HepG2 (cell line): ENCODE data around the gene SOCS3. TPM values are rescaled to one million over a fixed set of nuclear protein-coding genes. Genes with fewer than 3 reads are reported as not detected.

ENCODE experiments used
- ATAC-seq: fragments of 200-7000 bp; cut with Tn5 transposase; 3 replicates; pipeline ENCODE4 v1.9.1; 2020; ENCODE audit warnings: mild to moderate bottlenecking, moderate library complexity
- BruUV-seq: library from RNA; stranded (reverse); fragments of 400-500 nt; replicated peaks from 2 replicates; lab custom pipeline; 2021; lab: Mats Ljungman, UMichigan
- CTCF ChIA-PET: fragments of 300-600 bp; formaldehyde crosslinking; extraction: SDS; loops from one replicate; lab custom pipeline; 2021; ENCODE audit warnings: low total read pairs, inconsistent platforms, low intra/inter-chr PET ratio; lab: Yijun Ruan, JAX
- POLR2A ChIA-PET: fragments of 350-600 bp; sonication (Branson Sonifier 250); formaldehyde crosslinking; loops from one replicate; lab custom pipeline; 2020; ENCODE audit warnings: antibody characterized with exemption, inconsistent platforms; lab: Yijun Ruan, JAX
- DNase-seq: peaks from one replicate; pipeline ENCODE4 v3.0.0-alpha.2; 2015; ENCODE audit warnings: low spot score
- FAIRE-seq: peaks from 3 replicates; lab custom pipeline; 2011; peaks lifted over from hg19 to GRCh38; lab: Jason Lieb, UNC
- H2AFZ ChIP-seq: one replicate; pipeline ENCODE4 v1.6.1; 2011; ENCODE audit warnings: low read length, inconsistent platforms
- H3K27ac ChIP-seq: fragments of 300-600 bp; 3 replicates; pipeline ENCODE4 v1.8.0; 2011; ENCODE audit warnings: mixed run types, mild to moderate bottlenecking, mixed read lengths, low read length, inconsistent platforms; ENCODE audit not compliant: insufficient read depth; ENCODE audit errors: extremely low read length
- H3K27me3 ChIP-seq, 2 experiments: fragments of 200-600 bp in 1 of 2; 2 replicates in 1 of 2; 3 replicates in 1 of 2; pipeline versions ENCODE4 v1.6.0 to v1.8.0; 2011; ENCODE audit warnings: low read length in 2 of 2, mild to moderate bottlenecking in 2 of 2, moderate library complexity in 2 of 2, inconsistent platforms in 1 of 2; ENCODE audit not compliant: insufficient read depth in 2 of 2, control insufficient read depth in 1 of 2
- H3K36me3 ChIP-seq, 2 experiments: fragments of 200-600 bp in 1 of 2; replicated peaks in 1 of 2; 2 replicates in 1 of 2; 3 replicates in 1 of 2; pipeline versions ENCODE4 v1.5.1 to v1.8.0; 2011; ENCODE audit warnings: low read length in 2 of 2, inconsistent platforms in 1 of 2; ENCODE audit not compliant: insufficient read depth in 2 of 2, control insufficient read depth in 1 of 2
- H3K4me1 ChIP-seq: 2 replicates; pipeline ENCODE4 v1.5.1; 2012; ENCODE audit warnings: low read length, inconsistent platforms; ENCODE audit not compliant: insufficient read depth
- H3K4me2 ChIP-seq: 2 replicates; pipeline ENCODE4 v1.6.0; 2011; ENCODE audit warnings: low read depth, low read length, inconsistent platforms
- H3K4me3 ChIP-seq, 3 experiments: fragments of 200-600 bp in 1 of 3; sonication (generic), shearing (Covaris generic) in 1 of 3; replicated peaks in 1 of 3; 2 replicates each; pipeline ENCODE4 v1.5.1; 2011 to 2016; ENCODE audit warnings: low read length in 3 of 3, inconsistent platforms in 2 of 3, low read depth in 2 of 3, mild to moderate bottlenecking in 2 of 3, control low read depth in 1 of 3, mixed read lengths in 1 of 3; ENCODE audit not compliant: insufficient read depth in 1 of 3
- H3K79me2 ChIP-seq: one replicate; pipeline ENCODE4 v1.6.1; 2011; ENCODE audit warnings: low read length, inconsistent platforms; ENCODE audit not compliant: insufficient read depth
- H3K9ac ChIP-seq: 2 replicates; pipeline ENCODE4 v1.6.0; 2011; ENCODE audit warnings: mild to moderate bottlenecking, low read depth, low read length, inconsistent platforms; ENCODE audit not compliant: insufficient read depth
- H3K9me3 ChIP-seq: 2 replicates; pipeline ENCODE4 v1.5.1; 2012; ENCODE audit warnings: mild to moderate bottlenecking, low read length
- H4K20me1 ChIP-seq: 2 replicates; pipeline ENCODE4 v1.6.0; 2011; ENCODE audit warnings: inconsistent platforms, mild to moderate bottlenecking, low read length, moderate library complexity; ENCODE audit not compliant: insufficient read depth
- HNRNPLL ChIP-seq: fragments of 200-400 bp; formaldehyde crosslinking; IDR thresholded peaks from 2 replicates; pipeline ENCODE4 v1.6.1; 2017; ENCODE audit warnings: mild to moderate bottlenecking, low read depth, low read length; ENCODE audit not compliant: poor library complexity, severe bottlenecking
- MAF1 ChIP-seq: sonication (generic); formaldehyde crosslinking; IDR thresholded peaks from 2 replicates; pipeline ENCODE4 v1.5.0; 2020; ENCODE audit warnings: missing genetic modification reagents, borderline replicate concordance
- MIXL1 ChIP-seq: IDR thresholded peaks from 2 replicates; pipeline ENCODE4 v1.6.1; 2016
- PCBP2 ChIP-seq: fragments of 200-400 bp; formaldehyde crosslinking; optimal IDR thresholded peaks from 2 replicates; pipeline ENCODE3; 2018; ENCODE audit warnings: low read length, low read depth; ENCODE audit not compliant: poor library complexity, severe bottlenecking
- PITX1 ChIP-seq: sonication (generic); formaldehyde crosslinking; IDR thresholded peaks from 2 replicates; pipeline ENCODE4 v1.5.1; 2020; ENCODE audit warnings: mild to moderate bottlenecking, missing genetic modification reagents
- ZNF598 ChIP-seq: sonication (generic); formaldehyde crosslinking; IDR thresholded peaks from 2 replicates; pipeline ENCODE4 v1.5.1; 2020; ENCODE audit warnings: mild to moderate bottlenecking, missing genetic modification reagents, borderline replicate concordance
- ZNF75D ChIP-seq: sonication (generic); formaldehyde crosslinking; IDR thresholded peaks from 2 replicates; pipeline ENCODE4 v1.8.1; 2023; ENCODE audit warnings: missing genetic modification reagents, mild to moderate bottlenecking, borderline replicate concordance
- WGBS: methylation state at CpG from one replicate; pipeline ENCODE4 v1.1.6; 2017; ENCODE audit warnings: low lambda C conversion rate; 5-methylcytosine and 5-hydroxymethylcytosine counted together
- in situ Hi-C: cut with HindIII; loops from 2 replicates; pipeline ENCODE4 v1.10.0; 2017; ENCODE audit warnings: low pct_unique_long_range_greater_than_20kb; ENCODE audit not compliant: extremely low pct_ligation_motif_present
- intact Hi-C: fragments of 100-400 bp; cut with micrococcal nuclease; formaldehyde crosslinking; loops from one replicate; pipeline ENCODE4 v1.10.0; 2022; ENCODE audit not compliant: unreplicated experiment
- polyA plus RNA-seq, 8 experiments: library from polyadenylated mRNA; depleted of rRNA in 3 of 8; stranded (reverse) in 7 of 8; unstranded in 1 of 8; fragments of >200 nt; fragmentation: Illumina TruSeq in 4 of 8; extraction: Trizol in 4 of 8; gene quantifications; 2 replicates each; pipeline versions ENCODE4 v1.2.1 to v1.2.3, GENCODE V29; 2011 to 2016; ENCODE audit warnings: low read depth in 4 of 8, missing spikeins in 1 of 8, mixed read lengths in 1 of 8; ENCODE audit not compliant: insufficient read depth in 1 of 8
- total RNA-seq, 5 experiments: library from RNA; depleted of rRNA; stranded (reverse); fragments of >200 nt; fragmentation: Illumina TruSeq; extraction: Trizol; gene quantifications; 2 replicates each; pipeline ENCODE4 v1.2.3, GENCODE V29; 2016; ENCODE audit warnings: low read depth in 1 of 5
- TF ChIP-seq, protein P1 (sequence below): sonication (generic); formaldehyde crosslinking; IDR thresholded peaks from 2 replicates; pipeline ENCODE4 v1.4.0; 2020; ENCODE audit warnings: missing genetic modification reagents, borderline replicate concordance
- TF ChIP-seq, protein P2 (sequence below): sonication (generic); formaldehyde crosslinking; IDR thresholded peaks from 2 replicates; pipeline ENCODE4 v1.8.0; 2022; ENCODE audit warnings: mild to moderate bottlenecking, missing genetic modification reagents
- TF ChIP-seq, protein P3 (sequence below): sonication (generic); formaldehyde crosslinking; IDR thresholded peaks from 2 replicates; pipeline ENCODE4 v1.4.0; 2020; ENCODE audit warnings: missing genetic modification reagents
- TF ChIP-seq, protein P4 (sequence below): sonication (generic); formaldehyde crosslinking; IDR thresholded peaks from 2 replicates; pipeline ENCODE4 v1.5.0; 2020; ENCODE audit warnings: mild to moderate bottlenecking, missing genetic modification reagents

Gene SOCS3
- total and polyA plus RNA-seq, 2 of the 13 experiments (the other 11 are each of a cell fraction or from before 2014, with no cell fraction given) = 0.77 to 2.4 TPM

DNA sequence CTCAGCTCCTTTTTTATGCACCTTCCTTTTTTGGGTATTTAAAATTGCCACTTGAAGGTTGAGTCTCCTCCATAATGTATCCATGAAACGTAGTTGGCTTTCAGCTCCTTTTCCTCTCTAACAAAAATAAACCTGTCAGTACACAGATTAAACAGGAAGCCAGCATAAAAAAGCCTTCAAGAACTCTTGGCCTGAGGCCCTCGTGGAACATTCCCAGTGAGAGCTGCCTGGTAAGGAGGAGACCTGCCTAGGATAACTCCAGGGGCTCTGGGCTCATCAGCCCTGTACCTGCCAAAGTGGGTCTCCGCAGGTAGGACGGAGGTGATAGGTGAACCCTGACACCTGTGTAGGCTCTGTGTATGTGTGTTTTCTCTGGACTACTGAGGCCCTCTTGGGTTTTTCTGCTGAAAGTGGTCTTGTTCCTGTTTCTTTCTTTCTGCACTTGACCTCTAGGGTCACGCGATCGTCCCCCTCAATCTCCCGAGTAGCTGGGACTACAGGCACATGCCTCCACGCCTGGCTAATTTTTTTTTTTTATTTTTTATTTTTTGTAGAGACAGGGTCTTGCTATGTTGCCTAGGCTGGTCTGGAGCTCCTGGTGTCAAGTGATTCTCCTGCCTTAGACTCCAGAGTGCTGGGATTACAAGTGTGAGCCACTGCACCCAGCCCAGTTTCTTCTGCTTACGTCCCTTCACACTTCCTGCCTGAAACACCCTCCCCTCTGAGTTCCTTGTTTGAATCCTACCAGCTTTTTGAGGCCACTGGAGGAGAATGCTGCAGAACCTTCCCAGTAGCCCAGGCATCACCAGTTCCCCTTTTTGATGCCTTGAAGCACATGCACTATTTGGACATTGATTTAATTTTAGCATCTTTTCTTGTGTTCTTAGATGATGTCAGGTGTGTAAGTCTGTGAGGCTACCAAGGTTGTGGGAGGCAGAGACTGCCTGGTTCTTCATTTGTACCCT lies 28.4 kb upstream of the SOCS3 start:
- BruUV-seq = no TSS peak
- peaks cover 83% of the 10 kb centered on the region for H3K79me2 ChIP-seq
- no peak overlapping the region for H3K4me3 ChIP-seq
- FAIRE-seq (no peak), DNase-seq (no peak), ATAC-seq (no peak)
- in situ Hi-C loops = no loop called here
- peaks cover 19% of the 10 kb centered on the region for H3K4me1 ChIP-seq
- H3K9me3 ChIP-seq = no peaks in the 10 kb centered on the region
- no peak overlapping the region for H3K27ac ChIP-seq
- 96% methylated on average over 10 of the region's 10 CpGs for WGBS
- H3K27me3 ChIP-seq = no peaks in the 10 kb centered on the region
- POLR2A ChIA-PET = interaction anchor here (1.3 kb wide), 1 partner anchor 9 kb away, joined by 5 read pairs; the partner anchor contains the start of gene PGS1
- intact Hi-C loops = no loop called here
- H3K36me3 ChIP-seq = peaks cover 4 to 29% of the 10 kb centered on the region in 2 experiments
- H3K4me2 ChIP-seq = no peak overlapping the region
- CTCF ChIA-PET = no interaction called here
- H3K9ac ChIP-seq = no peak overlapping the region
- peaks cover 20% of the 10 kb centered on the region; the same call in 1 of the 2 replicates for H4K20me1 ChIP-seq
- H2AFZ ChIP-seq = no peak overlapping the region
- TF ChIP-seq MIXL1 = no peak
- TF ChIP-seq HNRNPLL = no peak
- TF ChIP-seq, protein P1, sequence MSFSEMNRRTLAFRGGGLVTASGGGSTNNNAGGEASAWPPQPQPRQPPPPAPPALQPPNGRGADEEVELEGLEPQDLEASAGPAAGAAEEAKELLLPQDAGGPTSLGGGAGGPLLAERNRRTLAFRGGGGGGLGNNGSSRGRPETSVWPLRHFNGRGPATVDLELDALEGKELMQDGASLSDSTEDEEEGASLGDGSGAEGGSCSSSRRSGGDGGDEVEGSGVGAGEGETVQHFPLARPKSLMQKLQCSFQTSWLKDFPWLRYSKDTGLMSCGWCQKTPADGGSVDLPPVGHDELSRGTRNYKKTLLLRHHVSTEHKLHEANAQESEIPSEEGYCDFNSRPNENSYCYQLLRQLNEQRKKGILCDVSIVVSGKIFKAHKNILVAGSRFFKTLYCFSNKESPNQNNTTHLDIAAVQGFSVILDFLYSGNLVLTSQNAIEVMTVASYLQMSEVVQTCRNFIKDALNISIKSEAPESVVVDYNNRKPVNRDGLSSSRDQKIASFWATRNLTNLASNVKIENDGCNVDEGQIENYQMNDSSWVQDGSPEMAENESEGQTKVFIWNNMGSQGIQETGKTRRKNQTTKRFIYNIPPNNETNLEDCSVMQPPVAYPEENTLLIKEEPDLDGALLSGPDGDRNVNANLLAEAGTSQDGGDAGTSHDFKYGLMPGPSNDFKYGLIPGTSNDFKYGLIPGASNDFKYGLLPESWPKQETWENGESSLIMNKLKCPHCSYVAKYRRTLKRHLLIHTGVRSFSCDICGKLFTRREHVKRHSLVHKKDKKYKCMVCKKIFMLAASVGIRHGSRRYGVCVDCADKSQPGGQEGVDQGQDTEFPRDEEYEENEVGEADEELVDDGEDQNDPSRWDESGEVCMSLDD = no peak
- TF ChIP-seq MAF1 = no peak
- TF ChIP-seq ZNF75D (CRISPR knock-in tag) = no peak
- TF ChIP-seq, protein P2, sequence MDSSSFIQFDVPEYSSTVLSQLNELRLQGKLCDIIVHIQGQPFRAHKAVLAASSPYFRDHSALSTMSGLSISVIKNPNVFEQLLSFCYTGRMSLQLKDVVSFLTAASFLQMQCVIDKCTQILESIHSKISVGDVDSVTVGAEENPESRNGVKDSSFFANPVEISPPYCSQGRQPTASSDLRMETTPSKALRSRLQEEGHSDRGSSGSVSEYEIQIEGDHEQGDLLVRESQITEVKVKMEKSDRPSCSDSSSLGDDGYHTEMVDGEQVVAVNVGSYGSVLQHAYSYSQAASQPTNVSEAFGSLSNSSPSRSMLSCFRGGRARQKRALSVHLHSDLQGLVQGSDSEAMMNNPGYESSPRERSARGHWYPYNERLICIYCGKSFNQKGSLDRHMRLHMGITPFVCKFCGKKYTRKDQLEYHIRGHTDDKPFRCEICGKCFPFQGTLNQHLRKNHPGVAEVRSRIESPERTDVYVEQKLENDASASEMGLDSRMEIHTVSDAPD (CRISPR knock-in tag) = no peak
- TF ChIP-seq PITX1 (CRISPR knock-in tag) = no peak
- TF ChIP-seq, protein P3, sequence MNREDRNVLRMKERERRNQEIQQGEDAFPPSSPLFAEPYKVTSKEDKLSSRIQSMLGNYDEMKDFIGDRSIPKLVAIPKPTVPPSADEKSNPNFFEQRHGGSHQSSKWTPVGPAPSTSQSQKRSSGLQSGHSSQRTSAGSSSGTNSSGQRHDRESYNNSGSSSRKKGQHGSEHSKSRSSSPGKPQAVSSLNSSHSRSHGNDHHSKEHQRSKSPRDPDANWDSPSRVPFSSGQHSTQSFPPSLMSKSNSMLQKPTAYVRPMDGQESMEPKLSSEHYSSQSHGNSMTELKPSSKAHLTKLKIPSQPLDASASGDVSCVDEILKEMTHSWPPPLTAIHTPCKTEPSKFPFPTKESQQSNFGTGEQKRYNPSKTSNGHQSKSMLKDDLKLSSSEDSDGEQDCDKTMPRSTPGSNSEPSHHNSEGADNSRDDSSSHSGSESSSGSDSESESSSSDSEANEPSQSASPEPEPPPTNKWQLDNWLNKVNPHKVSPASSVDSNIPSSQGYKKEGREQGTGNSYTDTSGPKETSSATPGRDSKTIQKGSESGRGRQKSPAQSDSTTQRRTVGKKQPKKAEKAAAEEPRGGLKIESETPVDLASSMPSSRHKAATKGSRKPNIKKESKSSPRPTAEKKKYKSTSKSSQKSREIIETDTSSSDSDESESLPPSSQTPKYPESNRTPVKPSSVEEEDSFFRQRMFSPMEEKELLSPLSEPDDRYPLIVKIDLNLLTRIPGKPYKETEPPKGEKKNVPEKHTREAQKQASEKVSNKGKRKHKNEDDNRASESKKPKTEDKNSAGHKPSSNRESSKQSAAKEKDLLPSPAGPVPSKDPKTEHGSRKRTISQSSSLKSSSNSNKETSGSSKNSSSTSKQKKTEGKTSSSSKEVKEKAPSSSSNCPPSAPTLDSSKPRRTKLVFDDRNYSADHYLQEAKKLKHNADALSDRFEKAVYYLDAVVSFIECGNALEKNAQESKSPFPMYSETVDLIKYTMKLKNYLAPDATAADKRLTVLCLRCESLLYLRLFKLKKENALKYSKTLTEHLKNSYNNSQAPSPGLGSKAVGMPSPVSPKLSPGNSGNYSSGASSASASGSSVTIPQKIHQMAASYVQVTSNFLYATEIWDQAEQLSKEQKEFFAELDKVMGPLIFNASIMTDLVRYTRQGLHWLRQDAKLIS (CRISPR knock-in tag) = no peak
- no peak for TF ChIP-seq ZNF598 (CRISPR knock-in tag)
- TF ChIP-seq, protein P4, sequence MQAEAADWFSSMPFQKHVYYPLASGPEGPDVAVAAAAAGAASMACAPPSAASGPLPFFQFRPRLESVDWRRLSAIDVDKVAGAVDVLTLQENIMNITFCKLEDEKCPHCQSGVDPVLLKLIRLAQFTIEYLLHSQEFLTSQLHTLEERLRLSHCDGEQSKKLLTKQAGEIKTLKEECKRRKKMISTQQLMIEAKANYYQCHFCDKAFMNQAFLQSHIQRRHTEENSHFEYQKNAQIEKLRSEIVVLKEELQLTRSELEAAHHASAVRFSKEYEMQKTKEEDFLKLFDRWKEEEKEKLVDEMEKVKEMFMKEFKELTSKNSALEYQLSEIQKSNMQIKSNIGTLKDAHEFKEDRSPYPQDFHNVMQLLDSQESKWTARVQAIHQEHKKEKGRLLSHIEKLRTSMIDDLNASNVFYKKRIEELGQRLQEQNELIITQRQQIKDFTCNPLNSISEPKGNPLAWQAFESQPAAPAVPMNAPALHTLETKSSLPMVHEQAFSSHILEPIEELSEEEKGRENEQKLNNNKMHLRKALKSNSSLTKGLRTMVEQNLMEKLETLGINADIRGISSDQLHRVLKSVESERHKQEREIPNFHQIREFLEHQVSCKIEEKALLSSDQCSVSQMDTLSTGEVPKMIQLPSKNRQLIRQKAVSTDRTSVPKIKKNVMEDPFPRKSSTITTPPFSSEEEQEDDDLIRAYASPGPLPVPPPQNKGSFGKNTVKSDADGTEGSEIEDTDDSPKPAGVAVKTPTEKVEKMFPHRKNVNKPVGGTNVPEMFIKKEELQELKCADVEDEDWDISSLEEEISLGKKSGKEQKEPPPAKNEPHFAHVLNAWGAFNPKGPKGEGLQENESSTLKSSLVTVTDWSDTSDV (CRISPR knock-in tag) = no peak
- TF ChIP-seq PCBP2 = no peak
